Measurements from ENCODE around the gene RFX8.
"Not testable (repeated sequence)": the region's sequence is repeated elsewhere in the genome, so short reads cannot be mapped to it uniquely, and the experiment has no call there.

The RFX8 gene

GRCh38 chr2:101438555-101438954 is 36.4 kb downstream of the RFX8 start:
- not testable (repeated sequence) for DNase-seq

GRCh38 chr2:101435001-101435862 is 39.7 kb downstream of the RFX8 start:
- no peak for DNase-seq

- no peak for DNase-seq
Measured at GRCh38 chr2:101433465-101433864, 41.4 kb downstream of the RFX8 start.

GRCh38 chr2:101432411-101433181 is 42.3 kb downstream of the RFX8 start:
- DNase-seq = no peak

- no peak for DNase-seq
Measured at GRCh38 chr2:101431486-101431885, 43.4 kb downstream of the RFX8 start.

- DNase-seq = no peak
Measured at GRCh38 chr2:101430156-101430555, 44.8 kb downstream of the RFX8 start.

- no peak for DNase-seq
Measured at GRCh38 chr2:101429453-101429852, 45.5 kb downstream of the RFX8 start.

GRCh38 chr2:101428422-101429176 is 46.3 kb downstream of the RFX8 start:
- no peak for DNase-seq

- no peak for DNase-seq
Measured at GRCh38 chr2:101427743-101428142, 47.2 kb downstream of the RFX8 start.

GRCh38 chr2:101427240-101427639 is 47.7 kb downstream of the RFX8 start:
- DNase-seq = no peak

- DNase-seq = no peak
Measured at GRCh38 chr2:101426822-101427221, 48.1 kb downstream of the RFX8 start.

- DNase-seq = no peak
Measured at GRCh38 chr2:101420623-101421022, 54.3 kb downstream of the RFX8 start.

GRCh38 chr2:101419096-101419663 is 55.7 kb downstream of the RFX8 start:
- peak; percentile 38 for DNase-seq

GRCh38 chr2:101418460-101419095 is 56.3 kb downstream of the RFX8 start:
- no peak for DNase-seq

GRCh38 chr2:101416609-101417008 is 58.3 kb downstream of the RFX8 start:
- no peak for DNase-seq

GRCh38 chr2:101415884-101416283 is 59.0 kb downstream of the RFX8 start:
- DNase-seq = no peak

- no peak for DNase-seq
Measured at GRCh38 chr2:101415220-101415619, 59.7 kb downstream of the RFX8 start.

GRCh38 chr2:101412092-101412694 is 62.7 kb downstream of the RFX8 start:
- DNase-seq = no peak

- DNase-seq = no peak
Measured at GRCh38 chr2:101410746-101411145, 64.2 kb downstream of the RFX8 start.

GRCh38 chr2:101410114-101410513 is 64.8 kb downstream of the RFX8 start:
- no peak for DNase-seq

- no peak for DNase-seq
Measured at GRCh38 chr2:101409699-101410098, 65.2 kb downstream of the RFX8 start.

- DNase-seq = no peak
Measured at GRCh38 chr2:101408925-101409324, 66.0 kb downstream of the RFX8 start.

Measured in NCI-H526 treated with DMSO at 0.1 percent for 48 hours (cell line).